HEK293 (cell line): ENCODE data around the gene TMEM174.

ENCODE experiments used
- KLF16 ChIP-seq: fragments of 450-650 bp; formaldehyde crosslinking; IDR thresholded peaks from 2 replicates; pipeline ENCODE4 v1.5.1; 2017; ENCODE audit warnings: missing biosample characterization, missing genetic modification characterization
- SETDB1 ChIP-seq: IDR thresholded peaks from one replicate; pipeline ENCODE4 v1.6.1; 2017; ENCODE audit warnings: mild to moderate bottlenecking, low read length, moderate library complexity, mixed read lengths; ENCODE audit not compliant: insufficient read length
- SP2 ChIP-seq: fragments of 450-650 bp; formaldehyde crosslinking; IDR thresholded peaks from 2 replicates; pipeline ENCODE4 v1.5.1; 2016; ENCODE audit warnings: missing biosample characterization, missing genetic modification characterization
- TF ChIP-seq, protein P1 (sequence below): fragments of 450-650 bp; formaldehyde crosslinking; IDR thresholded peaks from 2 replicates; pipeline ENCODE4 v1.5.1; 2016; ENCODE audit warnings: missing biosample characterization, missing genetic modification characterization, low read depth
- TF ChIP-seq, protein P2 (sequence below): fragments of 450-650 bp; formaldehyde crosslinking; IDR thresholded peaks from 2 replicates; pipeline ENCODE4 v1.5.1; 2016; ENCODE audit warnings: missing biosample characterization, missing genetic modification characterization

DNA sequence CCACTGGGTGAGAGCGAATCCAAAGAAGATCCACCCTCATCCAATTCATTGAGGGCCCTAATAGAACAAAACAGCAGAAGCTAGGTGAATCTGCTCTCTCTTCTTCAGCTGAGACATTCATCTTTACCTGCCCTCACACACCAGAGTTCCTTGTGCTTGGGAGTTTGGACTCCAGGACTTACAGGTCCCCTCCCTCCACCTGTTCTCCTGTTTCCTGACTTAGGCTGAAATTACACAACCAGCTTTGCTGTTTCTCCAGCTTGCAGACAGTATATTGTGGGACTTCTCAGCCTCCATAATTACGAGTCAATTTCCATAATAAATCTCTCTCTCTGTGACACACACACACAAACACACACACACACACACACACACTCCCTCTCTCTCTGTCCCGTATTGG is 33.5 kb upstream of the TMEM174 start:
- TF ChIP-seq, protein P1, sequence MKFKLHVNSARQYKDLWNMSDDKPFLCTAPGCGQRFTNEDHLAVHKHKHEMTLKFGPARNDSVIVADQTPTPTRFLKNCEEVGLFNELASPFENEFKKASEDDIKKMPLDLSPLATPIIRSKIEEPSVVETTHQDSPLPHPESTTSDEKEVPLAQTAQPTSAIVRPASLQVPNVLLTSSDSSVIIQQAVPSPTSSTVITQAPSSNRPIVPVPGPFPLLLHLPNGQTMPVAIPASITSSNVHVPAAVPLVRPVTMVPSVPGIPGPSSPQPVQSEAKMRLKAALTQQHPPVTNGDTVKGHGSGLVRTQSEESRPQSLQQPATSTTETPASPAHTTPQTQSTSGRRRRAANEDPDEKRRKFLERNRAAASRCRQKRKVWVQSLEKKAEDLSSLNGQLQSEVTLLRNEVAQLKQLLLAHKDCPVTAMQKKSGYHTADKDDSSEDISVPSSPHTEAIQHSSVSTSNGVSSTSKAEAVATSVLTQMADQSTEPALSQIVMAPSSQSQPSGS (tag by site-specific recombination) = no peak
- TF ChIP-seq, protein P2, sequence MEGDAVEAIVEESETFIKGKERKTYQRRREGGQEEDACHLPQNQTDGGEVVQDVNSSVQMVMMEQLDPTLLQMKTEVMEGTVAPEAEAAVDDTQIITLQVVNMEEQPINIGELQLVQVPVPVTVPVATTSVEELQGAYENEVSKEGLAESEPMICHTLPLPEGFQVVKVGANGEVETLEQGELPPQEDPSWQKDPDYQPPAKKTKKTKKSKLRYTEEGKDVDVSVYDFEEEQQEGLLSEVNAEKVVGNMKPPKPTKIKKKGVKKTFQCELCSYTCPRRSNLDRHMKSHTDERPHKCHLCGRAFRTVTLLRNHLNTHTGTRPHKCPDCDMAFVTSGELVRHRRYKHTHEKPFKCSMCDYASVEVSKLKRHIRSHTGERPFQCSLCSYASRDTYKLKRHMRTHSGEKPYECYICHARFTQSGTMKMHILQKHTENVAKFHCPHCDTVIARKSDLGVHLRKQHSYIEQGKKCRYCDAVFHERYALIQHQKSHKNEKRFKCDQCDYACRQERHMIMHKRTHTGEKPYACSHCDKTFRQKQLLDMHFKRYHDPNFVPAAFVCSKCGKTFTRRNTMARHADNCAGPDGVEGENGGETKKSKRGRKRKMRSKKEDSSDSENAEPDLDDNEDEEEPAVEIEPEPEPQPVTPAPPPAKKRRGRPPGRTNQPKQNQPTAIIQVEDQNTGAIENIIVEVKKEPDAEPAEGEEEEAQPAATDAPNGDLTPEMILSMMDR (tag by site-specific recombination) = no peak
- TF ChIP-seq KLF16 (tag by site-specific recombination) (no peak), SETDB1 (no peak), SP2 (tag by site-specific recombination) (no peak)
